ENCODE measurements around the gene IRAK2. TPM values are rescaled to one million over a fixed set of nuclear protein-coding genes. Genes with fewer than 3 reads are reported as not detected.
"Not testable (repeated sequence)": the region's sequence is repeated elsewhere in the genome, so short reads cannot be mapped to it uniquely, and the experiment has no call there.

The IRAK2 gene
- total and polyA plus RNA-seq, 2 of the 8 experiments (the other 6 are each of a cell fraction or from before 2014, with no cell fraction given), result 1.5 TPM

- H3K4me1 ChIP-seq (replicated peaks in 1 of 4; ENCODE audit: control insufficient read depth in 3 of 4, insufficient read depth in 4 of 4, low read length in 3 of 4); H3K4ac ChIP-seq (replicated peaks; ENCODE audit: insufficient read length, low read depth, low read length); H2AFZ ChIP-seq (ENCODE audit: low read length); H3K27ac ChIP-seq (ENCODE audit: low read depth, low read length); H4K20me1 ChIP-seq (replicated peaks in 1 of 2; ENCODE audit: control insufficient read depth in 1 of 2, insufficient read depth in 2 of 2, low read length in 2 of 2); H4K5ac ChIP-seq (ENCODE audit: insufficient read length, low read depth, low read length); H2BK5ac ChIP-seq (ENCODE audit: low read depth, low read length); H4K91ac ChIP-seq (replicated peaks; ENCODE audit: insufficient read length, low read length); H3K27me3 ChIP-seq (replicated peaks in 1 of 4; ENCODE audit: control insufficient read depth in 3 of 4, extremely low read depth in 1 of 4, insufficient read depth in 3 of 4, low read length in 3 of 4); H3K56ac ChIP-seq (replicated peaks; ENCODE audit: insufficient read length, low read depth, low read length); H3K79me2 ChIP-seq (ENCODE audit: control insufficient read depth in 1 of 2, insufficient read depth in 2 of 2, low read length in 2 of 2); H3K36me3 ChIP-seq (ENCODE audit: control insufficient read depth in 2 of 4, insufficient read depth in 4 of 4, low read length in 3 of 4); H4K8ac ChIP-seq (ENCODE audit: extremely low read depth, insufficient read depth, low read length); H3K14ac ChIP-seq (ENCODE audit: insufficient read length); H3K23me2 ChIP-seq (ENCODE audit: low read depth, low read length); H2BK120ac ChIP-seq (replicated peaks; ENCODE audit: low read depth, low read length); H3K4me2 ChIP-seq (ENCODE audit: insufficient read depth in 1 of 2, low read depth in 2 of 2, low read length in 2 of 2); H2AK5ac ChIP-seq (ENCODE audit: low read depth, low read length); H3K9ac ChIP-seq (replicated peaks in 1 of 4; ENCODE audit: extremely low read depth in 1 of 4, low read depth in 3 of 4, low read length in 3 of 4); H2BK12ac ChIP-seq (ENCODE audit: low read depth, low read length); DNase-seq (ENCODE audit: low read depth in 1 of 2, low spot score in 2 of 2); H3K23ac ChIP-seq (ENCODE audit: insufficient read length); H2BK20ac ChIP-seq (ENCODE audit: low read length); H3K4me3 ChIP-seq (ENCODE audit: extremely low read depth in 1 of 4, insufficient read depth in 2 of 4, low read depth in 3 of 4, low read length in 4 of 4); H3K18ac ChIP-seq (ENCODE audit: extremely low read depth, low read length); H3K79me1 ChIP-seq (ENCODE audit: low read depth, low read length); H3K9me3 ChIP-seq (ENCODE audit: insufficient read depth in 2 of 2, low read depth in 1 of 2, low read length in 1 of 2); FAIRE-seq; H2BK15ac ChIP-seq (ENCODE audit: low read length): not testable (repeated sequence)
- TF ChIP-seq SP1 (IDR thresholded peaks at IDR 0.05; ENCODE audit: low read depth, low read length), result 0 out of 2 replicates have a peak, but pooled peaks have one; percentile 23
- CTCF ChIA-PET (ENCODE audit: partially characterized antibody), result interaction anchor here (0.8 to 1.6 kb wide), 4 partner anchors 10 to 144 kb away, joined by 3 to 4 read pairs (median 4); no protein-coding TSS in a partner anchor
- WGBS, 2 experiments (ENCODE audit: extremely low coverage in 1 of 2, insufficient coverage in 1 of 2, insufficient read length in 1 of 2, insufficient replicate concordance in 2 of 2, low coverage in 1 of 2, low lambda C conversion rate in 2 of 2, missing lambda C conversion rate in 1 of 2), result 91% methylated on average over 9 of the region's 9 CpGs; no CpG with 5 or more reads in 1 of the 2 experiments
- POLR2A ChIA-PET (ENCODE audit: partially characterized antibody), result interaction anchor here (1.1 to 1.9 kb wide), 3 partner anchors 13 to 185 kb away, joined by 3 to 5 read pairs (median 4); partner anchors contain the start of gene SEC13
Observed at GRCh38 chr3:10135872-10136271, 28.8 kb upstream of the IRAK2 start.

All from H1 (cell line).